Parathyroid adenoma (tissue), 2 donors: ENCODE data around the gene GADD45G.
A peak's percentile ranks its signal among the peaks of the same experiment; 100 is the strongest.

Experiments used
- H2AFZ ChIP-seq: fragments of 300-600 bp; sonication (generic); one replicate; pipeline ENCODE4 v1.7.0; 2017; ENCODE audit warnings: antibody characterized with exemption, mild to moderate bottlenecking
- H3K27ac ChIP-seq: fragments of 300-600 bp; sonication (generic); one replicate; pipeline ENCODE4 v1.7.0; 2017
- H3K27me3 ChIP-seq: fragments of 300-600 bp; sonication (generic); one replicate; pipeline ENCODE4 v1.7.0; 2017; ENCODE audit warnings: low read length; ENCODE audit not compliant: control insufficient read depth, insufficient read depth
- H3K36me3 ChIP-seq: fragments of 300-600 bp; sonication (generic); one replicate; pipeline ENCODE4 v1.7.0; 2017; ENCODE audit warnings: low read length; ENCODE audit not compliant: control insufficient read depth, insufficient read depth
- H3K4me1 ChIP-seq: fragments of 300-600 bp; sonication (generic); one replicate; pipeline ENCODE4 v1.7.0; 2017; ENCODE audit warnings: control low read depth
- H3K4me2 ChIP-seq: fragments of 300-600 bp; sonication (generic); one replicate; pipeline ENCODE4 v1.7.0; 2017; ENCODE audit warnings: low read length
- H3K4me3 ChIP-seq: fragments of 300-600 bp; sonication (generic); one replicate; pipeline ENCODE4 v1.7.0; 2017; ENCODE audit warnings: low read depth, low read length
- H3K79me2 ChIP-seq: fragments of 300-600 bp; sonication (generic); one replicate; pipeline ENCODE4 v1.7.0; 2017; ENCODE audit warnings: control low read depth
- H3K9ac ChIP-seq: fragments of 300-600 bp; sonication (generic); one replicate; pipeline ENCODE4 v1.7.0; 2017; ENCODE audit warnings: mild to moderate bottlenecking
- H3K9me3 ChIP-seq: fragments of 300-600 bp; sonication (generic); one replicate; pipeline ENCODE4 v1.7.0; 2017; ENCODE audit warnings: low read length; ENCODE audit not compliant: control insufficient read depth
- TF ChIP-seq, protein P1 (sequence below): fragments of 300-600 bp; sonication (generic); IDR thresholded peaks from one replicate; pipeline ENCODE4 v1.7.0; 2017; ENCODE audit warnings: antibody characterized with exemption, mild to moderate bottlenecking
- donor health status: primary hyperparathyroidism.

GADD45G gene

DNA sequence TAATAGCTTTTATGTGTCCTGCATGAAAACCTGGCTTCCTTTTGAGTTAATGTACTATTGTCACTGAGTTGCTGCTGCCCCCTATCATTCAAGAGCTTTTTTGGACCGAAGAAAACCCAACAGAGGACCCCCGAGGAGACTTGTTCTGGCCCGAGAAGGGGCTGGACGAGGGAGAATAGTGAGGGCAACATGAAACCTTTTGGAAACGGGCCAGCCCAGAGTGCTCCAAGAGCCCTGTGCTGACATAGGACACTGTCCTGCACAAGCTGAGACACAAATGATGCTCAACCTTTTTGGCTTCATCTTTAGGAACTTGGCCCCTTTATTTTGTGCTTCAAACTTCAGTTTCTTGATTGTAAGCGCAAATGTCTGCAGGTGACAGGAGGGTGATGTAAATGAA lies 4.0 kb upstream of the GADD45G start:
- Histone ChIP-seq H3K79me2 (peaks cover 3% of the 10 kb centered on the region), H3K27ac (no peak overlapping the region), H3K4me3 (no peak overlapping the region), H3K36me3 (no peaks in the 10 kb centered on the region), H3K4me2 (no peak overlapping the region), H3K9me3 (no peaks in the 10 kb centered on the region), H2AFZ (no peak overlapping the region), H3K27me3 (no peaks in the 10 kb centered on the region), H3K9ac (no peak overlapping the region), H3K4me1 (no peaks in the 10 kb centered on the region)
- TF ChIP-seq, protein P1, sequence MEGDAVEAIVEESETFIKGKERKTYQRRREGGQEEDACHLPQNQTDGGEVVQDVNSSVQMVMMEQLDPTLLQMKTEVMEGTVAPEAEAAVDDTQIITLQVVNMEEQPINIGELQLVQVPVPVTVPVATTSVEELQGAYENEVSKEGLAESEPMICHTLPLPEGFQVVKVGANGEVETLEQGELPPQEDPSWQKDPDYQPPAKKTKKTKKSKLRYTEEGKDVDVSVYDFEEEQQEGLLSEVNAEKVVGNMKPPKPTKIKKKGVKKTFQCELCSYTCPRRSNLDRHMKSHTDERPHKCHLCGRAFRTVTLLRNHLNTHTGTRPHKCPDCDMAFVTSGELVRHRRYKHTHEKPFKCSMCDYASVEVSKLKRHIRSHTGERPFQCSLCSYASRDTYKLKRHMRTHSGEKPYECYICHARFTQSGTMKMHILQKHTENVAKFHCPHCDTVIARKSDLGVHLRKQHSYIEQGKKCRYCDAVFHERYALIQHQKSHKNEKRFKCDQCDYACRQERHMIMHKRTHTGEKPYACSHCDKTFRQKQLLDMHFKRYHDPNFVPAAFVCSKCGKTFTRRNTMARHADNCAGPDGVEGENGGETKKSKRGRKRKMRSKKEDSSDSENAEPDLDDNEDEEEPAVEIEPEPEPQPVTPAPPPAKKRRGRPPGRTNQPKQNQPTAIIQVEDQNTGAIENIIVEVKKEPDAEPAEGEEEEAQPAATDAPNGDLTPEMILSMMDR = no peak

DNA sequence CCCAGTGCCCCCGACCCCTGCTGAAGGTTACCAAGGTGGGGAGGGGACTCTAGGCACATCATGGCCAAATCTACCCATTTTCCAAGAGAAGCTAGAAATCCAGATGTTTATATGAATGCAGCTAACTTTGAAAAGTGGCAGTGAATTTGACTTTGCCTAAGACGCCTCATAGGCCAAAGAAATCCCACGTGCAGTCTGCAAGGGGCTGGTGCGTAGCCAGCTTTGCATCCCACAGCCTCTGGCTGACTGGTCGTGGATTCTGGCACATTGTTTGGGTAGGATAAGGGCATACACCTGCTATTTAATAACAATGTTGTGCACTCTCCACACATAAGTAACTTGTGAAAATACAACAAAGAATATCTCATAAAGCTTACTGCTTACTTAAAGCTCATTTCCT lies 3.5 kb upstream of the GADD45G start:
- H3K79me2 ChIP-seq = peaks cover 3% of the 10 kb centered on the region
- H3K9ac ChIP-seq = no peak overlapping the region
- H3K27me3 ChIP-seq = no peaks in the 10 kb centered on the region
- TF ChIP-seq, protein P1 = no peak
- no peaks in the 10 kb centered on the region for H3K4me1 ChIP-seq
- H3K4me2 ChIP-seq = no peak overlapping the region
- no peaks in the 10 kb centered on the region for H3K9me3 ChIP-seq
- H2AFZ ChIP-seq = no peak overlapping the region
- H3K36me3 ChIP-seq = no peaks in the 10 kb centered on the region
- no peak overlapping the region for H3K27ac ChIP-seq
- no peak overlapping the region for H3K4me3 ChIP-seq

DNA sequence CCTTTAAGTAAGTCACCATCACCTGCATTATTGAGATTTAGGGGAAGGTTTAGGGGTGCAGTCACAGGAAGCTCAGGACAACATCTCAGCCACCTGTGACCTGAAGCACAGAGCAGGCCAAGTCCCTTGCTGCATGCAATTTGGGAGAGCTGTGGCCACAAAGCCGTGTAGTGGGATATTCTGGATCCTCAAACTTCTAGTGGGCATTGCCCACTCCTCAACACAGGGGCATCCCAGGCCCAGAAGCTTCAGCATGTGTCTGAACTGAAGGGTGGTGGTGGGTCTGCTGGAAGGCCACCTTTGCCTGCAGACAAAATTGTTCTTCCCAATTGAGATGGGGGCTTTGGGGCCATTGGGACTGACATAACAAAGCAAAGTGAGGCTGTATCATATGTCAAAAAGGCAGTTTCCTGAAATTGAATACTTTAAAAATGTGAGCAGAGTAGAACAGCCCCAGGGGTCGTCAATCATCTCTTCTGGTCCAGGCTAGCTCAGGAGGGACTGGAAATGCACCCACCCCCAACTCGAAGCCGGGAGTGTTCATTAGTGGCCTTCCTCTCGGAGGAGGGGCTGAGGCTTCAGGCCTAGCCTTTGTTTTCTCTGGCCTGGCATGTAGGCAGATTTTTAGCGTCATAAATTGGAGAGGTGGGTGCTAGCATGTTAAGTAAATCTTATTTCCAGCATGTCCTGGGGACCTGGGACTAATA lies 2.8 kb upstream of the GADD45G start:
- Histone ChIP-seq H3K4me3 (no peak overlapping the region), H3K27me3 (no peaks in the 10 kb centered on the region)
- TF ChIP-seq, protein P1 = no peak

DNA sequence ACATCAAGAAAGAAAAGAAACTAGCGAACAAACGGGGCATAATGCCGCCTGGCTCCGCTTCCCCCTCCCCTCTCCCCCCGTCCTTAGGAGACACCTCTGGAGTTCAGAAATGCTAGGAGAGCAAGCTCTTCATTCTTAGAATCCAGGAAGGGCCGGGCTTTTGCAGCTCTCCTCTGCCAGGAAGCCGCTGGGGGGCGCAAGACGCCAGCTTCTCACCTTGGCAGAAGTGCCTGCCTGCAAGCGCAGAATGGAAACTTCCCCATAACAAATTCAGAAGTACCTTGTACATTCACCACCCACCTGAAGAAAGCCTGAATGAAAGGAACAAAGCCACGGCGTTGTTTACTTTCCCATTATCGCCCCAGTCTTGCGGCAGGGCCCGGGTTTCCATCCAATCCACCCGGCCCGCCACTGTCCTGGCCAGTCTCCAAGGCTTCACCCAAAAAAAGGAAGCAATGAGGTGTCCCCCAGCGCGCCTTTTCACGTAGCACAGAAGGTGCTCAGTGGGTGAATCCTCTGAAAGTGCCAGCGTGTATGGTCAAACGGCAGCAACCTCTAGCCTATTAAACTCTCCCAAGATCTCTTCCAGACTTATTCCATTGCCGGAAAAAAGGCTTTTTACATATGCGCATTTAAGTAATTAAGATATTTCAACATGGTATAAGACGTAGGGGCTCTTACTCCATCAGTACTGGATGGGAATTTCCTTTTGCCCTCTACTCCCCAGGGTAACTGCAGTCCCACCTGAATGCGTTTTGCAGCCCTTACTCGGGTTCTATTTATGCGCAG lies 1.6 kb upstream of the GADD45G start:
- peak overlapping the region; percentile 78 for H3K4me2 ChIP-seq
- H3K4me1 ChIP-seq = no peaks in the 10 kb centered on the region
- H3K9ac ChIP-seq = no peak overlapping the region
- no peaks in the 10 kb centered on the region for H3K9me3 ChIP-seq
- peak overlapping the region; percentile 80 for H3K27ac ChIP-seq
- no peaks in the 10 kb centered on the region for H3K36me3 ChIP-seq
- H3K27me3 ChIP-seq = no peaks in the 10 kb centered on the region
- H3K79me2 ChIP-seq = peaks cover 3% of the 10 kb centered on the region
- TF ChIP-seq, protein P1 = peak; percentile 72
- peak overlapping the region; percentile 47 for H2AFZ ChIP-seq
- peak overlapping the region; percentile 91 for H3K4me3 ChIP-seq

More for the DNA sequence above, 2.8 kb upstream of the GADD45G start:
- H3K36me3 ChIP-seq = no peaks in the 10 kb centered on the region
- no peak overlapping the region for H2AFZ ChIP-seq
- no peak overlapping the region for H3K9ac ChIP-seq
- H3K4me1 ChIP-seq = no peaks in the 10 kb centered on the region
- no peak overlapping the region for H3K27ac ChIP-seq
- no peak overlapping the region for H3K4me2 ChIP-seq
- no peaks in the 10 kb centered on the region for H3K9me3 ChIP-seq
- peaks cover 3% of the 10 kb centered on the region for H3K79me2 ChIP-seq
